HEK293 (cell line): ENCODE measurements around the gene RACK1.
A peak's percentile ranks its signal among the peaks of the same experiment; 100 is the strongest.

Experiments used
- CTCF ChIA-PET: fragments of 350-600 bp; formaldehyde crosslinking; extraction: SDS; loops from one replicate; lab custom pipeline; 2021; ENCODE audit warnings: antibody characterized with exemption; lab: Yijun Ruan, JAX
- POLR2A ChIA-PET: fragments of 300-600 bp; formaldehyde crosslinking; extraction: SDS; loops from one replicate; lab custom pipeline; 2020; ENCODE audit warnings: antibody characterized with exemption, inconsistent platforms; lab: Yijun Ruan, JAX
- H3K27ac ChIP-seq: fragments of 200-500 bp; sonication (Bioruptor generic); 2 replicates; pipeline ENCODE4 v1.5.1; 2014; ENCODE audit warnings: low read depth, low read length, control low read depth, inconsistent platforms; ENCODE audit errors: extremely low read depth
- H3K36me3 ChIP-seq, 2 experiments: fragments of 200-500 bp in 1 of 2; sonication (Bioruptor generic) in 1 of 2; 1 replicate in 1 of 2; 2 replicates in 1 of 2; pipeline ENCODE4 v1.5.1; 2014 to 2017; ENCODE audit warnings: inconsistent platforms in 2 of 2, low read length in 2 of 2; ENCODE audit not compliant: control insufficient read depth in 2 of 2, insufficient read depth in 1 of 2
- H3K4me1 ChIP-seq: fragments of 200-500 bp; sonication (Bioruptor generic); 2 replicates; pipeline ENCODE4 v1.5.1; 2014; ENCODE audit warnings: mild to moderate bottlenecking, low read length, inconsistent platforms; ENCODE audit not compliant: control insufficient read depth, insufficient read depth
- H3K4me3 ChIP-seq: 2 replicates; pipeline ENCODE4 v1.5.1; 2011; ENCODE audit warnings: low read depth, mild to moderate bottlenecking, control low read depth, low read length, moderate library complexity
- H3K9me3 ChIP-seq: fragments of 200-500 bp; sonication (Bioruptor generic); 2 replicates; pipeline ENCODE4 v1.5.1; 2014; ENCODE audit warnings: low read depth, low read length, inconsistent platforms; ENCODE audit not compliant: control insufficient read depth, insufficient read depth
- GLIS1 ChIP-seq: fragments of 450-650 bp; formaldehyde crosslinking; IDR thresholded peaks from 2 replicates; pipeline ENCODE4 v1.5.1; 2016; ENCODE audit warnings: missing biosample characterization, missing genetic modification characterization
- GLIS2 ChIP-seq: fragments of 450-650 bp; formaldehyde crosslinking; IDR thresholded peaks from 2 replicates; pipeline ENCODE4 v1.5.1; 2016; ENCODE audit warnings: missing biosample characterization, missing genetic modification characterization
- KLF8 ChIP-seq: fragments of 450-650 bp; formaldehyde crosslinking; IDR thresholded peaks from 2 replicates; pipeline ENCODE4 v1.5.1; 2016; ENCODE audit warnings: missing biosample characterization, missing genetic modification characterization
- OVOL3 ChIP-seq: fragments of 450-650 bp; formaldehyde crosslinking; IDR thresholded peaks from 2 replicates; pipeline ENCODE4 v1.5.1; 2016; ENCODE audit warnings: missing biosample characterization, missing genetic modification characterization
- SCRT1 ChIP-seq: fragments of 450-650 bp; formaldehyde crosslinking; IDR thresholded peaks from 2 replicates; pipeline ENCODE4 v1.5.1; 2016; ENCODE audit warnings: missing biosample characterization, missing genetic modification characterization, borderline replicate concordance
- SCRT2 ChIP-seq: fragments of 450-650 bp; formaldehyde crosslinking; IDR thresholded peaks from 2 replicates; pipeline ENCODE4 v1.5.1; 2016; ENCODE audit warnings: missing biosample characterization, missing genetic modification characterization
- ZNF221 ChIP-seq: fragments of 450-650 bp; formaldehyde crosslinking; IDR thresholded peaks from 2 replicates; pipeline ENCODE4 v1.5.1; 2017; ENCODE audit warnings: missing biosample characterization, missing genetic modification characterization, borderline replicate concordance
- ZNF292 ChIP-seq: fragments of 450-650 bp; formaldehyde crosslinking; IDR thresholded peaks from 2 replicates; pipeline ENCODE4 v1.5.1; 2016; ENCODE audit warnings: low read depth, missing biosample characterization, missing genetic modification characterization, borderline replicate concordance
- ZNF341 ChIP-seq: fragments of 450-650 bp; formaldehyde crosslinking; IDR thresholded peaks from 2 replicates; pipeline ENCODE4; 2016; ENCODE audit warnings: low read depth, missing biosample characterization, missing genetic modification characterization
- ZNF529 ChIP-seq: fragments of 450-650 bp; formaldehyde crosslinking; IDR thresholded peaks from 2 replicates; pipeline ENCODE4 v1.5.1; 2017; ENCODE audit warnings: missing genetic modification characterization, missing biosample characterization; ENCODE audit not compliant: insufficient replicate concordance
- ZNF548 ChIP-seq: fragments of 450-650 bp; formaldehyde crosslinking; IDR thresholded peaks from 2 replicates; pipeline ENCODE4 v1.5.1; 2016; ENCODE audit warnings: missing biosample characterization, missing genetic modification characterization
- TF ChIP-seq, protein P1 (sequence below): fragments of 450-650 bp; formaldehyde crosslinking; IDR thresholded peaks from 2 replicates; pipeline ENCODE4 v1.5.1; 2016; ENCODE audit warnings: missing biosample characterization, missing genetic modification characterization
- TF ChIP-seq, protein P2 (sequence below): fragments of 450-650 bp; IDR thresholded peaks from 2 replicates; pipeline ENCODE4 v1.5.1; 2018; ENCODE audit warnings: missing biosample characterization, missing genetic modification characterization
- TF ChIP-seq, protein P3 (sequence below): fragments of 450-650 bp; formaldehyde crosslinking; conservative IDR thresholded peaks from 2 replicates; pipeline ENCODE4 v1.5.1; 2016; ENCODE audit warnings: low read depth, missing biosample characterization, missing genetic modification characterization
- TF ChIP-seq, protein P4 (sequence below): fragments of 450-650 bp; formaldehyde crosslinking; IDR thresholded peaks from 2 replicates; pipeline ENCODE4 v1.5.1; 2017; ENCODE audit warnings: missing biosample characterization, missing genetic modification characterization
- TF ChIP-seq, protein P5 (sequence below): fragments of 450-650 bp; formaldehyde crosslinking; IDR thresholded peaks from 2 replicates; pipeline ENCODE4 v1.5.1; 2016; ENCODE audit warnings: missing biosample characterization, missing genetic modification characterization
- TF ChIP-seq, protein P6 (sequence below): fragments of 450-650 bp; formaldehyde crosslinking; IDR thresholded peaks from 2 replicates; pipeline ENCODE4 v1.5.1; 2016; ENCODE audit warnings: missing biosample characterization, missing genetic modification characterization

The RACK1 gene

DNA sequence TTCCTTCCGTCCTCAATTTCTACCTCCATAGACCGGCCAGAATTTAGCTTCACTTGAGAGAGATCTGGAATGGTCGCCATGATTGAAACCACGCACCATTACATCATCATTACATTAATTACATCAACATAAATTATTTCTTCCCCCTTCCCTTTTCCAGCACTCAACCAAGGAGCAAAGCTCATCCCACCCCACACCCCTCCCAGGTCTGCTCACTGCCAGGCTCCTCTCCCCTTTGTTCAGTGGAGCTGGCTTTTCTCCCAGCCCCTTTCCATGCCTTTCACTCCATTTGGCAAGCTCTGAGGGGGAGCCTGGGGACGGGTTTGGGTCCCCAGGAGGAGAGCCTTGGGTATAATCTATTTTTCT lies 8.4 kb downstream of the RACK1 start (continued):
- TF ChIP-seq, protein P1, sequence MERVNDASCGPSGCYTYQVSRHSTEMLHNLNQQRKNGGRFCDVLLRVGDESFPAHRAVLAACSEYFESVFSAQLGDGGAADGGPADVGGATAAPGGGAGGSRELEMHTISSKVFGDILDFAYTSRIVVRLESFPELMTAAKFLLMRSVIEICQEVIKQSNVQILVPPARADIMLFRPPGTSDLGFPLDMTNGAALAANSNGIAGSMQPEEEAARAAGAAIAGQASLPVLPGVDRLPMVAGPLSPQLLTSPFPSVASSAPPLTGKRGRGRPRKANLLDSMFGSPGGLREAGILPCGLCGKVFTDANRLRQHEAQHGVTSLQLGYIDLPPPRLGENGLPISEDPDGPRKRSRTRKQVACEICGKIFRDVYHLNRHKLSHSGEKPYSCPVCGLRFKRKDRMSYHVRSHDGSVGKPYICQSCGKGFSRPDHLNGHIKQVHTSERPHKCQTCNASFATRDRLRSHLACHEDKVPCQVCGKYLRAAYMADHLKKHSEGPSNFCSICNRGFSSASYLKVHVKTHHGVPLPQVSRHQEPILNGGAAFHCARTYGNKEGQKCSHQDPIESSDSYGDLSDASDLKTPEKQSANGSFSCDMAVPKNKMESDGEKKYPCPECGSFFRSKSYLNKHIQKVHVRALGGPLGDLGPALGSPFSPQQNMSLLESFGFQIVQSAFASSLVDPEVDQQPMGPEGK (tag by site-specific recombination), result peak; percentile 63; the same call in 1 of the 2 replicates
- TF ChIP-seq, protein P2, sequence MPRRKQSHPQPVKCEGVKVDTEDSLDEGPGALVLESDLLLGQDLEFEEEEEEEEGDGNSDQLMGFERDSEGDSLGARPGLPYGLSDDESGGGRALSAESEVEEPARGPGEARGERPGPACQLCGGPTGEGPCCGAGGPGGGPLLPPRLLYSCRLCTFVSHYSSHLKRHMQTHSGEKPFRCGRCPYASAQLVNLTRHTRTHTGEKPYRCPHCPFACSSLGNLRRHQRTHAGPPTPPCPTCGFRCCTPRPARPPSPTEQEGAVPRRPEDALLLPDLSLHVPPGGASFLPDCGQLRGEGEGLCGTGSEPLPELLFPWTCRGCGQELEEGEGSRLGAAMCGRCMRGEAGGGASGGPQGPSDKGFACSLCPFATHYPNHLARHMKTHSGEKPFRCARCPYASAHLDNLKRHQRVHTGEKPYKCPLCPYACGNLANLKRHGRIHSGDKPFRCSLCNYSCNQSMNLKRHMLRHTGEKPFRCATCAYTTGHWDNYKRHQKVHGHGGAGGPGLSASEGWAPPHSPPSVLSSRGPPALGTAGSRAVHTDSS (tag by site-specific recombination), result no peak

DNA sequence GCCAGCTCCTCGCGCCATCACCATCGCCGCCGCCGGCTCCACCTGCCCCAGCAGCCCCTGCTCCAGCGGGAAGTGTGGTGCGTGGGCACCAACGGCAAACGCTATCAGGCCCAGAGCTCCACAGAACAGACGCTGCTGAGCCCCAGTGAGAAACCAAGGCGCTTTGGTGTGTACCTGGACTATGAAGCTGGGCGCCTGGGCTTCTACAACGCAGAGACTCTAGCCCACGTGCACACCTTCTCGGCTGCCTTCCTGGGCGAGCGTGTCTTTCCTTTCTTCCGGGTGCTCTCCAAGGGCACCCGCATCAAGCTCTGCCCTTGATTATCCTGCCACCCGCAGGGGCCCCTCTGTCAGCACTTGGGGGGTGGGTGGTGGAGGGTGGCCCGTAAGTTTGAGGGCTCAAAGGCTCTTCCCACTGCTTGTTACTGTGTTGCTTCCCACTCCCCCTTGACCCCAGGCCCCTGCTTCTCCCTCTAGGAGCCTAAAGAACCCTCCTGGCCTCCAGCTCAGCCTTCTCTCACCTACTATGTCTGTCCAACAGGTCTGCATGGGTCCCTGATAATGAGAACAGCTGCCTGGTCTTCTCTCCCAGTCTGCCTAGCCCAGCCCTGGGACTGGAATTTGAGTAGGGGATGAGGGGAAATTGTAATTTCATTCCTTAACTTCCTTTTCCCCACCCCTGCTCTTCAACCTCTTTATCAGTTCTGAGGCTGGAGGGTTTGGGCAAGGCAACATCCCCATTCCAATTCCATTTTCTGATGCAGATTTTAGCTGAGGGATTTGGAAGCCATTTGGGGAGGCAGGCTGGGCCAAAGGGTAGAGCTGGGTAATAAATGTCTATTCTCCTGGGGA lies 9.0 kb downstream of the RACK1 start:
- no peak overlapping the region for H3K4me3 ChIP-seq
- H3K36me3 ChIP-seq, result peaks cover 24 to 89% of the 10 kb centered on the region in 2 experiments
- ChIA-PET POLR2A (interaction anchor here (0.9 to 5.0 kb wide), 6 partner anchors 9 to 43 kb away, joined by 3 to 49 read pairs (median 11); partner anchors contain the start of genes RACK1, TRIM41, TRIM52 and TRIM7), CTCF (no interaction called here)
- no peak overlapping the region for H3K27ac ChIP-seq
- no peaks in the 10 kb centered on the region for H3K9me3 ChIP-seq
- no peaks in the 10 kb centered on the region for H3K4me1 ChIP-seq
- TF ChIP-seq, protein P3, sequence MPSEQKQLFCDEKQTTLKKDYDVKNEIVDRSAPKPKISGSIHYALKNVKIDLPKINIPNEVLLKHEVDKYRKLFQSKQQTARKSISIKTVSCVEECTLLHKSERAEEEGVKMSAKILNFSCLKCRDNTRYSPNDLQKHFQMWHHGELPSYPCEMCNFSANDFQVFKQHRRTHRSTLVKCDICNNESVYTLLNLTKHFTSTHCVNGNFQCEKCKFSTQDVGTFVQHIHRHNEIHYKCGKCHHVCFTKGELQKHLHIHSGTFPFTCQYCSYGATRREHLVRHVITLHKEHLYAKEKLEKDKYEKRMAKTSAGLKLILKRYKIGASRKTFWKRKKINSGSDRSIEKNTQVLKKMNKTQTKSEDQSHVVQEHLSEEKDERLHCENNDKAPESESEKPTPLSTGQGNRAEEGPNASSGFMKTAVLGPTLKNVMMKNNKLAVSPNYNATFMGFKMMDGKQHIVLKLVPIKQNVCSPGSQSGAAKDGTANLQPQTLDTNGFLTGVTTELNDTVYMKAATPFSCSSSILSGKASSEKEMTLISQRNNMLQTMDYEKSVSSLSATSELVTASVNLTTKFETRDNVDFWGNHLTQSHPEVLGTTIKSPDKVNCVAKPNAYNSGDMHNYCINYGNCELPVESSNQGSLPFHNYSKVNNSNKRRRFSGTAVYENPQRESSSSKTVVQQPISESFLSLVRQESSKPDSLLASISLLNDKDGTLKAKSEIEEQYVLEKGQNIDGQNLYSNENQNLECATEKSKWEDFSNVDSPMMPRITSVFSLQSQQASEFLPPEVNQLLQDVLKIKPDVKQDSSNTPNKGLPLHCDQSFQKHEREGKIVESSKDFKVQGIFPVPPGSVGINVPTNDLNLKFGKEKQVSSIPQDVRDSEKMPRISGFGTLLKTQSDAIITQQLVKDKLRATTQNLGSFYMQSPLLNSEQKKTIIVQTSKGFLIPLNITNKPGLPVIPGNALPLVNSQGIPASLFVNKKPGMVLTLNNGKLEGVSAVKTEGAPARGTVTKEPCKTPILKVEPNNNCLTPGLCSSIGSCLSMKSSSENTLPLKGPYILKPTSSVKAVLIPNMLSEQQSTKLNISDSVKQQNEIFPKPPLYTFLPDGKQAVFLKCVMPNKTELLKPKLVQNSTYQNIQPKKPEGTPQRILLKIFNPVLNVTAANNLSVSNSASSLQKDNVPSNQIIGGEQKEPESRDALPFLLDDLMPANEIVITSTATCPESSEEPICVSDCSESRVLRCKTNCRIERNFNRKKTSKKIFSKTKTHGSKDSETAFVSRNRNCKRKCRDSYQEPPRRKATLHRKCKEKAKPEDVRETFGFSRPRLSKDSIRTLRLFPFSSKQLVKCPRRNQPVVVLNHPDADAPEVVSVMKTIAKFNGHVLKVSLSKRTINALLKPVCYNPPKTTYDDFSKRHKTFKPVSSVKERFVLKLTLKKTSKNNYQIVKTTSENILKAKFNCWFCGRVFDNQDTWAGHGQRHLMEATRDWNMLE (tag by site-specific recombination), result no peak
- TF ChIP-seq ZNF341 (tag by site-specific recombination) (peak; percentile 66), OVOL3 (no peak), ZNF292 (no peak), SCRT2 (tag by site-specific recombination) (peak; percentile 86), ZNF221 (tag by site-specific recombination) (no peak), GLIS1 (tag by site-specific recombination) (peak; percentile 52; the same call in 1 of the 2 replicates), KLF8 (0 out of 2 replicates have a peak, but pooled peaks have one; percentile 11), SCRT1 (tag by site-specific recombination) (peak; percentile 62; the same call in 1 of the 2 replicates), GLIS2 (tag by site-specific recombination) (peak; percentile 58), ZNF529 (tag by site-specific recombination) (no peak), ZNF548 (tag by site-specific recombination) (no peak)
- TF ChIP-seq, protein P4, sequence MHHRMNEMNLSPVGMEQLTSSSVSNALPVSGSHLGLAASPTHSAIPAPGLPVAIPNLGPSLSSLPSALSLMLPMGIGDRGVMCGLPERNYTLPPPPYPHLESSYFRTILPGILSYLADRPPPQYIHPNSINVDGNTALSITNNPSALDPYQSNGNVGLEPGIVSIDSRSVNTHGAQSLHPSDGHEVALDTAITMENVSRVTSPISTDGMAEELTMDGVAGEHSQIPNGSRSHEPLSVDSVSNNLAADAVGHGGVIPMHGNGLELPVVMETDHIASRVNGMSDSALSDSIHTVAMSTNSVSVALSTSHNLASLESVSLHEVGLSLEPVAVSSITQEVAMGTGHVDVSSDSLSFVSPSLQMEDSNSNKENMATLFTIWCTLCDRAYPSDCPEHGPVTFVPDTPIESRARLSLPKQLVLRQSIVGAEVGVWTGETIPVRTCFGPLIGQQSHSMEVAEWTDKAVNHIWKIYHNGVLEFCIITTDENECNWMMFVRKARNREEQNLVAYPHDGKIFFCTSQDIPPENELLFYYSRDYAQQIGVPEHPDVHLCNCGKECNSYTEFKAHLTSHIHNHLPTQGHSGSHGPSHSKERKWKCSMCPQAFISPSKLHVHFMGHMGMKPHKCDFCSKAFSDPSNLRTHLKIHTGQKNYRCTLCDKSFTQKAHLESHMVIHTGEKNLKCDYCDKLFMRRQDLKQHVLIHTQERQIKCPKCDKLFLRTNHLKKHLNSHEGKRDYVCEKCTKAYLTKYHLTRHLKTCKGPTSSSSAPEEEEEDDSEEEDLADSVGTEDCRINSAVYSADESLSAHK, result no peak
- TF ChIP-seq, protein P5, sequence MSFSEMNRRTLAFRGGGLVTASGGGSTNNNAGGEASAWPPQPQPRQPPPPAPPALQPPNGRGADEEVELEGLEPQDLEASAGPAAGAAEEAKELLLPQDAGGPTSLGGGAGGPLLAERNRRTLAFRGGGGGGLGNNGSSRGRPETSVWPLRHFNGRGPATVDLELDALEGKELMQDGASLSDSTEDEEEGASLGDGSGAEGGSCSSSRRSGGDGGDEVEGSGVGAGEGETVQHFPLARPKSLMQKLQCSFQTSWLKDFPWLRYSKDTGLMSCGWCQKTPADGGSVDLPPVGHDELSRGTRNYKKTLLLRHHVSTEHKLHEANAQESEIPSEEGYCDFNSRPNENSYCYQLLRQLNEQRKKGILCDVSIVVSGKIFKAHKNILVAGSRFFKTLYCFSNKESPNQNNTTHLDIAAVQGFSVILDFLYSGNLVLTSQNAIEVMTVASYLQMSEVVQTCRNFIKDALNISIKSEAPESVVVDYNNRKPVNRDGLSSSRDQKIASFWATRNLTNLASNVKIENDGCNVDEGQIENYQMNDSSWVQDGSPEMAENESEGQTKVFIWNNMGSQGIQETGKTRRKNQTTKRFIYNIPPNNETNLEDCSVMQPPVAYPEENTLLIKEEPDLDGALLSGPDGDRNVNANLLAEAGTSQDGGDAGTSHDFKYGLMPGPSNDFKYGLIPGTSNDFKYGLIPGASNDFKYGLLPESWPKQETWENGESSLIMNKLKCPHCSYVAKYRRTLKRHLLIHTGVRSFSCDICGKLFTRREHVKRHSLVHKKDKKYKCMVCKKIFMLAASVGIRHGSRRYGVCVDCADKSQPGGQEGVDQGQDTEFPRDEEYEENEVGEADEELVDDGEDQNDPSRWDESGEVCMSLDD (tag by site-specific recombination), result no peak
- TF ChIP-seq, protein P6, sequence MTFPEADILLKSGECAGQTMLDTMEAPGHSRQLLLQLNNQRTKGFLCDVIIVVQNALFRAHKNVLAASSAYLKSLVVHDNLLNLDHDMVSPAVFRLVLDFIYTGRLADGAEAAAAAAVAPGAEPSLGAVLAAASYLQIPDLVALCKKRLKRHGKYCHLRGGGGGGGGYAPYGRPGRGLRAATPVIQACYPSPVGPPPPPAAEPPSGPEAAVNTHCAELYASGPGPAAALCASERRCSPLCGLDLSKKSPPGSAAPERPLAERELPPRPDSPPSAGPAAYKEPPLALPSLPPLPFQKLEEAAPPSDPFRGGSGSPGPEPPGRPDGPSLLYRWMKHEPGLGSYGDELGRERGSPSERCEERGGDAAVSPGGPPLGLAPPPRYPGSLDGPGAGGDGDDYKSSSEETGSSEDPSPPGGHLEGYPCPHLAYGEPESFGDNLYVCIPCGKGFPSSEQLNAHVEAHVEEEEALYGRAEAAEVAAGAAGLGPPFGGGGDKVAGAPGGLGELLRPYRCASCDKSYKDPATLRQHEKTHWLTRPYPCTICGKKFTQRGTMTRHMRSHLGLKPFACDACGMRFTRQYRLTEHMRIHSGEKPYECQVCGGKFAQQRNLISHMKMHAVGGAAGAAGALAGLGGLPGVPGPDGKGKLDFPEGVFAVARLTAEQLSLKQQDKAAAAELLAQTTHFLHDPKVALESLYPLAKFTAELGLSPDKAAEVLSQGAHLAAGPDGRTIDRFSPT (tag by site-specific recombination), result 0 out of 2 replicates have a peak, but pooled peaks have one; percentile 16
